H9 (cell line): Measurements from ENCODE around the gene TMEM164. TPM values are rescaled to one million over a fixed set of nuclear protein-coding genes. Genes with fewer than 3 reads are reported as not detected.

Source experiments
- DNase-seq: peaks from one replicate; pipeline ENCODE4 v3.0.0-alpha.2; 2017
- H2AFZ ChIP-seq: one replicate; pipeline ENCODE4 v1.6.1; 2013; ENCODE audit warnings: mild to moderate bottlenecking, low read length, control low read depth, moderate library complexity
- H2AK5ac ChIP-seq: 2 replicates; pipeline ENCODE4 v1.6.1; 2013; ENCODE audit warnings: low read length, control low read depth, mixed read lengths; ENCODE audit not compliant: insufficient read length
- H2BK120ac ChIP-seq: one replicate; pipeline ENCODE4 v1.6.1; 2013; ENCODE audit warnings: low read depth, mild to moderate bottlenecking, low read length, control low read depth, inconsistent platforms; ENCODE audit not compliant: poor library complexity, severe bottlenecking
- H2BK12ac ChIP-seq: 2 replicates; pipeline ENCODE4 v1.6.1; 2013; ENCODE audit warnings: low read length, control low read depth, mixed read lengths, low read depth; ENCODE audit not compliant: insufficient read length
- H2BK15ac ChIP-seq: 2 replicates; pipeline ENCODE4 v1.6.1; 2013; ENCODE audit warnings: low read depth, low read length, control low read depth
- H2BK20ac ChIP-seq: one replicate; pipeline ENCODE4 v1.6.1; 2013; ENCODE audit warnings: low read depth, mild to moderate bottlenecking, low read length, control low read depth, inconsistent platforms; ENCODE audit not compliant: poor library complexity, severe bottlenecking
- H2BK5ac ChIP-seq: 2 replicates; pipeline ENCODE4 v1.6.1; 2013; ENCODE audit warnings: low read length, control low read depth, mixed read lengths; ENCODE audit not compliant: insufficient read length
- H3K14ac ChIP-seq: 2 replicates; pipeline ENCODE4 v1.6.1; 2013; ENCODE audit warnings: low read length, control low read depth; ENCODE audit not compliant: insufficient read depth
- H3K18ac ChIP-seq: 2 replicates; pipeline ENCODE4 v1.6.1; 2013; ENCODE audit warnings: low read depth, mild to moderate bottlenecking, mixed read lengths, low read length, control low read depth; ENCODE audit not compliant: insufficient read length
- H3K23ac ChIP-seq: 2 replicates; pipeline ENCODE4 v1.6.1; 2013; ENCODE audit warnings: low read length, control low read depth, mixed read lengths, low read depth; ENCODE audit not compliant: insufficient read length
- H3K23me2 ChIP-seq: 2 replicates; pipeline ENCODE4 v1.6.1; 2013; ENCODE audit warnings: low read depth, mild to moderate bottlenecking, mixed read lengths, low read length, control low read depth; ENCODE audit not compliant: insufficient read length, poor library complexity, severe bottlenecking
- H3K27ac ChIP-seq: 2 replicates; pipeline ENCODE4 v1.5.1; 2013; ENCODE audit warnings: low read length, control low read depth, mixed read lengths, low read depth; ENCODE audit not compliant: insufficient read length
- H3K27me3 ChIP-seq: 2 replicates; pipeline ENCODE4 v1.6.1; 2013; ENCODE audit warnings: low read length, control low read depth, inconsistent platforms; ENCODE audit not compliant: insufficient read depth
- H3K4ac ChIP-seq: 2 replicates; pipeline ENCODE4 v1.6.1; 2013; ENCODE audit warnings: low read depth, mild to moderate bottlenecking, control low read depth, inconsistent platforms, low read length, moderate library complexity
- H3K4me1 ChIP-seq: 2 replicates; pipeline ENCODE4 v1.6.1; 2013; ENCODE audit warnings: low read length, control low read depth, inconsistent platforms; ENCODE audit not compliant: insufficient read depth
- H3K4me2 ChIP-seq: 2 replicates; pipeline ENCODE4 v1.6.1; 2013; ENCODE audit warnings: low read length, control low read depth, mixed read lengths; ENCODE audit not compliant: insufficient read length, insufficient read depth
- H3K56ac ChIP-seq: 2 replicates; pipeline ENCODE4 v1.6.1; 2013; ENCODE audit warnings: low read depth, mild to moderate bottlenecking, mixed read lengths, low read length, control low read depth; ENCODE audit not compliant: insufficient read length
- H3K79me1 ChIP-seq: 2 replicates; pipeline ENCODE4 v1.6.1; 2013; ENCODE audit warnings: low read depth, mild to moderate bottlenecking, moderate library complexity, low read length, control low read depth, inconsistent platforms; ENCODE audit not compliant: insufficient read depth, poor library complexity, severe bottlenecking
- H3K79me2 ChIP-seq: 2 replicates; pipeline ENCODE4 v1.6.1; 2013; ENCODE audit warnings: low read length, control low read depth, inconsistent platforms; ENCODE audit not compliant: insufficient read depth
- H3K9ac ChIP-seq: 2 replicates; pipeline ENCODE4 v1.6.1; 2013; ENCODE audit warnings: low read length, control low read depth, mixed read lengths; ENCODE audit not compliant: insufficient read length; ENCODE audit errors: extremely low read depth
- H3K9me3 ChIP-seq: one replicate; pipeline ENCODE4 v1.6.1; 2013; ENCODE audit warnings: low read depth, low read length, inconsistent platforms; ENCODE audit not compliant: control insufficient read depth
- H3T11ph ChIP-seq: one replicate; pipeline ENCODE4 v1.6.1; 2013; ENCODE audit warnings: mild to moderate bottlenecking, low read length, control low read depth, inconsistent platforms
- H4K20me1 ChIP-seq: one replicate; pipeline ENCODE4 v1.6.1; 2013; ENCODE audit not compliant: control insufficient read depth, insufficient read length, insufficient read depth
- H4K5ac ChIP-seq: 2 replicates; pipeline ENCODE4 v1.6.1; 2013; ENCODE audit warnings: low read depth, mild to moderate bottlenecking, mixed read lengths, low read length, control low read depth; ENCODE audit not compliant: insufficient read length
- H4K8ac ChIP-seq: replicated peaks from 2 replicates; pipeline ENCODE4 v1.6.1; 2013; ENCODE audit warnings: low read length, control low read depth, mixed read lengths, low read depth; ENCODE audit not compliant: insufficient read length
- H4K91ac ChIP-seq: 2 replicates; pipeline ENCODE4 v1.6.1; 2013; ENCODE audit warnings: low read depth, mild to moderate bottlenecking, moderate library complexity, mixed read lengths, low read length, control low read depth; ENCODE audit not compliant: insufficient read length
- H3K27ac Mint-ChIP-seq, 3 experiments: 2 replicates in 2 of 3; 3 replicates in 1 of 3; pipeline ENCODE4 v1.8.0; 2020 to 2021; ENCODE audit warnings: mixed read lengths in 3 of 3, mild to moderate bottlenecking in 1 of 3, moderate library complexity in 1 of 3
- H3K27me3 Mint-ChIP-seq: 2 replicates; pipeline ENCODE4 v1.8.0; 2021; ENCODE audit warnings: low read depth, mild to moderate bottlenecking, moderate library complexity, mixed read lengths
- H3K36me3 Mint-ChIP-seq, 3 experiments: 2 replicates in 2 of 3; 3 replicates in 1 of 3; pipeline ENCODE4 v1.8.0; 2020 to 2021; ENCODE audit warnings: low read depth in 3 of 3, mixed read lengths in 3 of 3; ENCODE audit not compliant: insufficient read depth in 1 of 3
- H3K4me1 Mint-ChIP-seq, 2 experiments: 2 replicates each; pipeline ENCODE4 v1.8.0; 2020; ENCODE audit warnings: mixed read lengths in 2 of 2
- H3K4me3 Mint-ChIP-seq, 2 experiments: 2 replicates in 1 of 2; 3 replicates in 1 of 2; pipeline ENCODE4 v1.8.0; 2020 to 2021; ENCODE audit warnings: mild to moderate bottlenecking in 2 of 2, mixed read lengths in 2 of 2, moderate library complexity in 1 of 2
- H3K9me3 Mint-ChIP-seq, 2 experiments: 2 replicates in 1 of 2; 3 replicates in 1 of 2; pipeline ENCODE4 v1.8.0; 2020; ENCODE audit warnings: mild to moderate bottlenecking in 2 of 2, mixed read lengths in 2 of 2, moderate library complexity in 1 of 2
- WGBS: extraction: QIAGEN DNeasy Blood & Tissue Kit; methylation state at CpG from one replicate; pipeline ENCODE4 v1.1.7; 2013; ENCODE audit warnings: missing lambda C conversion rate, low lambda C conversion rate, mixed read lengths; ENCODE audit not compliant: insufficient read length; ENCODE audit errors: extremely low coverage; 5-methylcytosine and 5-hydroxymethylcytosine counted together
- total RNA-seq: library from RNA; stranded (reverse); gene quantifications from 2 replicates; pipeline ENCODE4 v1.2.1, GENCODE V29; 2021
- TF ChIP-seq, protein P1 (sequence below): fragments of 200-600 bp; sonication (generic); conservative IDR thresholded peaks from 3 replicates; pipeline ENCODE4 v1.8.0; 2021; ENCODE audit warnings: antibody characterized with exemption, mild to moderate bottlenecking

Gene TMEM164
- total RNA-seq, 1 experiment from 2014 or later, result 30.4 TPM

- Histone ChIP-seq H2BK120ac (no peak overlapping the region), H2BK15ac (no peak overlapping the region), H2BK20ac (no peak overlapping the region), H2AK5ac (no peak overlapping the region), H3K4me1 (peaks cover 4% of the 10 kb centered on the region; the same call in 1 of the 2 replicates), H3K9ac (no peak overlapping the region), H3K18ac (no peak overlapping the region), H3T11ph (no peak overlapping the region), H4K91ac (no peak overlapping the region), H3K79me1 (no peaks in the 10 kb centered on the region), H2BK12ac (no peak overlapping the region), H3K9me3 (no peaks in the 10 kb centered on the region), H4K20me1 (no peaks in the 10 kb centered on the region), H2BK5ac (no peak overlapping the region), H3K56ac (no peak overlapping the region), H2AFZ (no peak overlapping the region), H3K79me2 (no peaks in the 10 kb centered on the region), H4K8ac (no peak overlapping the region), H3K14ac (no peak overlapping the region), H3K27me3 (no peaks in the 10 kb centered on the region), H3K23me2 (no peaks in the 10 kb centered on the region), H4K5ac (no peak overlapping the region), H3K4ac (no peak overlapping the region), H3K27ac (no peak overlapping the region), H3K4me2 (no peak overlapping the region), H3K23ac (no peak overlapping the region)
- no peak for DNase-seq
- no peaks in the 10 kb centered on the region for H3K27me3 Mint-ChIP-seq
- peaks cover 15 to 23% of the 10 kb centered on the region in 2 experiments for H3K4me1 Mint-ChIP-seq
- no peaks in the 10 kb centered on the region for H3K9me3 Mint-ChIP-seq
- no peak overlapping the region for H3K4me3 Mint-ChIP-seq
- H3K36me3 Mint-ChIP-seq, result no peaks in the 10 kb centered on the region; a peak in 3 of 7 replicates
- no CpG with 5 or more reads among the region's 5 CpGs for WGBS
- TF ChIP-seq, protein P1, sequence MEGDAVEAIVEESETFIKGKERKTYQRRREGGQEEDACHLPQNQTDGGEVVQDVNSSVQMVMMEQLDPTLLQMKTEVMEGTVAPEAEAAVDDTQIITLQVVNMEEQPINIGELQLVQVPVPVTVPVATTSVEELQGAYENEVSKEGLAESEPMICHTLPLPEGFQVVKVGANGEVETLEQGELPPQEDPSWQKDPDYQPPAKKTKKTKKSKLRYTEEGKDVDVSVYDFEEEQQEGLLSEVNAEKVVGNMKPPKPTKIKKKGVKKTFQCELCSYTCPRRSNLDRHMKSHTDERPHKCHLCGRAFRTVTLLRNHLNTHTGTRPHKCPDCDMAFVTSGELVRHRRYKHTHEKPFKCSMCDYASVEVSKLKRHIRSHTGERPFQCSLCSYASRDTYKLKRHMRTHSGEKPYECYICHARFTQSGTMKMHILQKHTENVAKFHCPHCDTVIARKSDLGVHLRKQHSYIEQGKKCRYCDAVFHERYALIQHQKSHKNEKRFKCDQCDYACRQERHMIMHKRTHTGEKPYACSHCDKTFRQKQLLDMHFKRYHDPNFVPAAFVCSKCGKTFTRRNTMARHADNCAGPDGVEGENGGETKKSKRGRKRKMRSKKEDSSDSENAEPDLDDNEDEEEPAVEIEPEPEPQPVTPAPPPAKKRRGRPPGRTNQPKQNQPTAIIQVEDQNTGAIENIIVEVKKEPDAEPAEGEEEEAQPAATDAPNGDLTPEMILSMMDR, result no peak
- peak overlapping the region in 1 of 3 experiments; percentile 34; a peak in 3 of 7 replicates for H3K27ac Mint-ChIP-seq
Measured at GRCh38 chrX:110015915-110016314, 13.0 kb downstream of the TMEM164 start.
